HG02943 (cell line): ENCODE data around the gene RBM27.
"Not testable (repeated sequence)": the region's sequence is repeated elsewhere in the genome, so short reads cannot be mapped to it uniquely, and the experiment has no call there.

ENCODE experiments used
- ATAC-seq: cut with Tn5 transposase; IDR thresholded peaks from one replicate; pipeline ENCODE4 v1.9.1; 2021; ENCODE audit warnings: mild to moderate bottlenecking, low read depth, moderate library complexity; ENCODE audit not compliant: unreplicated experiment

The RBM27 gene

GRCh38 chr5:146206257-146206656, 2.9 kb downstream of the RBM27 start:
- ATAC-seq, result no peak

DNA sequence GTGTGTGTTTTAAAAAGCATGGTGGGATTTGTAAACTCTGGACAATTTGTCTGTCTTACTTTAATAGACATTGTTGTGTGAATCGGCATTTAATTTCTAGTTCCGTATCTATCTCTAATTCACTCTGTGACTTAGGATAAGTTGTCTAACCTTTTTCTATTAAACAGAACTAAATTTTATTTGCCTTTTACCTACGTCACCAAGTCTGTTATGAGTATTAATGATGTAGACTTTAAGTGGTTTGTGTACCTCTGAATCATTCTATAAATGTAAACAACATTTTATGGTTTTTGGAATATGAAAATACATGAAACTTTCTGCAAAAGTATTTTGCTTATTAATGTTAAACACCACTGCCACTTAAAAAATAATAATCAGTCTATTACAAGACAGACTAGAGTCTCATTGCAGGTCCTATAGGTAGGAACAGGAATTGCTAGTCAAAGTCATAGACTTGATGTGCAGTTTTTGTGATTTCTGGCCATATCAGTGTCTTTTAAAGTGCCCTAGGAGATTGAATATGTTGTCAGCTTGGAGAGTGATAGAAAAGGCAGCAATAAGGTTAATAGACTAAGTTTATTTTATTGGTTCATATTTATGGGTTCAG, 5.6 kb downstream of the RBM27 start:
- no peak for ATAC-seq

- no peak for ATAC-seq
Observed at GRCh38 chr5:146209714-146210113, 6.3 kb downstream of the RBM27 start.

DNA sequence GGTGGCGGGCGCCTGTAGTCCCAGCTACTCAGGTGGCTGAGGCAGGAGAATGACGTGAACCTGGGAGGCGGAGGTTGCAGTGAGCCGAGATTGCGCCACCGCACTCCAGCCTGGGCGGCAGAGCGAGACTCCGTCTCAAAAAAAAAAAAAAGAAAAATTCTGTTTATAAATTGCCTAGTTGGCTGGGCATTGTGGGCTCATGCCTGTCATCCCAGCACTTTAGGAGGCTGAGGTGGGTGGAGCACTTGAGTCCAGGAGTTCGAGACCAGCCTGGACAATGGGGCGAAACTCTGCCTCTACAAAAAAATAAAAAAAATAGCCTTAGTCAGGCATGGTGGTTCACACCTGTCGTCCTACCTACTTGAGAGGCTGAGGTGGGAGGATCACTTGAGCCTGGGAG, 7.4 kb downstream of the RBM27 start:
- ATAC-seq, result not testable (repeated sequence)

DNA sequence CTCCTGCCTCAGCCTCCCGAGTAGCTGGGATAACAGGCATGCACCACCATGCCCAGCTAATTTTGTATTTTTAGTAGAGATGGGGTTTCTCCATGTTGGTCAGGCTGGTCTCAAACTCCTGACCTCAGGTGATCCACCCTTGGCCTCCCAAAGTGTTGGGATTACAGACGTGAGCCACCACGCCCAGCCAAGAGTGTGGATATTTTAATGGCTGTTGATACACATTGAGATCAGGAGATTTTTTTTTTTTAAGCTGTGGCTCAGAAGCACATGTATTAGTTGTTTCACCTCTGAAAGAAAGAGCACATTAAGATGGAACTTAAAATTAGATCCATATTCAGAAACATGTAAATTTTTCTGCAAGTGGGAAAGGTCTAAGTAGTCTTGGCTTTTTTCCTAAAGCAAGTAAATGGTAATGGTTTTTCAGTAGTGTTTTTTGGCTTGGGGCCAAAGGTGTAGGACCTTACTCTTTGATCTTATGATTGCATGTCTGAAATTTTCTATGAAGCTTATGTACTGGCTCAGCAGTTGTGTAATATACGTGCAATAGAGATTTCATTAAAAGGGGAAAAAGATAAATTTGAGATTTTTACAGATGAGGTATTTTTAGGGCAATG, 9.9 kb downstream of the RBM27 start:
- no peak for ATAC-seq

DNA sequence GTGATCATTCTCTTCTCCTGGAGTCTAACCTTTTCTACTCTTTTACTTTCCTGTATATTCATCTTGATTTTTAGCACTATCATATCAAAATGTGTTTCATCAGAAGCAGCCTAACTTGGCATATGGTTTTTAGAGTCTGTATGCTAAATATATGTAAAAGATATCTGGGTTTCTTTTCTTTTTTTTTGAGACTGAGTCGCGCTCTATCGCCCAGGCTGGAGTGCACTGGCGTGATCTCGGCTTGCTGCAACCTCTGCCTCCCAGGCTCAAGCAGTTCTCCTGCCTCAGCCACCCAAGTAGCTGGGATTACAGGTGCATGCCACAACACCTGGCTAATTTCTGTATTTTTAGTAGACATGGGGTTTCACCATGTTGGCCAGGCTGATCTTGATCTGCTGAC, 11.5 kb downstream of the RBM27 start:
- not testable (repeated sequence) for ATAC-seq

GRCh38 chr5:146218168-146218567, 14.8 kb downstream of the RBM27 start:
- no peak for ATAC-seq

- ATAC-seq, result no peak
Observed at GRCh38 chr5:146219243-146219642, 15.8 kb downstream of the RBM27 start.

GRCh38 chr5:146221234-146221633, 17.8 kb downstream of the RBM27 start:
- ATAC-seq, result no peak

GRCh38 chr5:146222005-146222404, 18.6 kb downstream of the RBM27 start:
- ATAC-seq, result no peak

DNA sequence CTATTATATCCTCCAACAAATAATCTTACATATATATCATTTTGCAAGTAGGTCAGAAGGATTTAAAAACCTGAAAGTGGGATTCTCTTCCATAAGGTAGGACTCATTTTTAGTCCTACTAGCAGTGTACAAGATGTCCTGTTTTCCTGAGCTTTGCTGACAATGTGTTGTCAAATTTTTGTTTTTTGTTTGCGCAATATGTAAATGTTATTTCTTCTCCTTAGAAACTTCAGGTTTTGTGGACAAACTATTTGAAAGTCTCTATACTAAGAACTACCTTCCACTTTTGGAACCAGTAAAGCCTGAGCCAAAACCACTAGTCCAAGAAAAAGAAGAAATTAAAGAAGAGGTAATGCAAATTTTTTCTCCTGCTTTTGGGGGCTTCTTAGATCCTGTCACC, 19.8 kb downstream of the RBM27 start:
- ATAC-seq, result no peak

DNA sequence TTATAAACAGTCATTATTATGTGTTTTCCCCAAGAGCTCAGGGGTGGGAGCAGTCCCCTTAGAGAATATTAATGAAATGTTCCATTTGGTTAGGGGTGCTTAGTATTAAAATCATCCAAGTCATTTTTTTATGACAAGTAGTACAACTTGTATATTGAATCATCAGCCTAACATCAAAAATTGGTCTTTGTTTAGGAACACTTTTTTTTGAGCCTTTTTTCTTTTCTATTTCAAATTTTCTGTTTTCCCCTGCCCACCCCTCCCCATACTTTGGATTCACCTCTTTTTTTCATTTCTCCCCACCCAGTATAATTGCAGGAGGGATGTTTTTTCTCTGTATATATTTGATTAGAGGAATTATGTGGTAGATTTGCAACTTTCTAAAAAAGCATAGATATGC, 25.8 kb downstream of the RBM27 start:
- no peak for ATAC-seq

DNA sequence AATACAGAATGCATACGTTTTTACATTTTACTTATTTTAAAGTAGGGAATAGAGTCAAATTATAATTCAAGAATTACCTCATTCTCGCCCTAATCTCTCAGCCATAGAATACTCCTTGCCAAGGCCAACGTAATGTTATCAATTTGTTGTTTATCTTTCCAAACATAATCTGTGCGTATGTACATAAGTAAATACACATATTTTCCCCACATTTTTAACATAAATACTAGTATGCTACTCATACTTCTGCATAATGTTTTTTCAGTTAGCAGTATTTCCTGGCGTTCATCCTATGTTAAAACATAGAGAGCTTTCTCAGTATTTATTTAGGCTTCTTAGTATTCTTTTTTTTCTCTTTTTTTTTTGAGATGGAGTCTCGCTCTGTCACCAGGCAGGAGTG, 28.8 kb downstream of the RBM27 start:
- ATAC-seq, result no peak

GRCh38 chr5:146233441-146233840, 30.0 kb downstream of the RBM27 start:
- no peak for ATAC-seq

GRCh38 chr5:146238973-146239372, 35.6 kb downstream of the RBM27 start:
- ATAC-seq, result no peak

- no peak for ATAC-seq
Observed at GRCh38 chr5:146240951-146241350, 37.5 kb downstream of the RBM27 start.

DNA sequence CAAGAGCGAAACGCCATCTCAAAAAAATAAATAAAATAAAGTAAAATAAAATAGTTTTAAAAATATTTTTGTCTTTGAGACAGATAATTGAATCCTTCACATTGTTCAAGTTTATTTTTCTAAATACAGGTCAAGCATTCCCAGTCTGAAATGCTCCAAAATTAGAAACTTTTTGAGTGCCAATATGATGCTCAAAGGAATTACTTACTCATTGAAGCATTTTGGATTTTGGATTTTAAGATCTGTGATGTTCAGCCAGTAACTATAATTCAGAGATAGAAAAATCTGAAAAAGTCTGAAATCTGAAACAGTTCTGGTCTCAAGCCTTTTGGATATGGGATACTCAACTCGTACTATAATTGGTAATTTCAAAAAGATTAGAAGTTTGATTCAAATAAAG, 39.8 kb downstream of the RBM27 start:
- ATAC-seq, result no peak

DNA sequence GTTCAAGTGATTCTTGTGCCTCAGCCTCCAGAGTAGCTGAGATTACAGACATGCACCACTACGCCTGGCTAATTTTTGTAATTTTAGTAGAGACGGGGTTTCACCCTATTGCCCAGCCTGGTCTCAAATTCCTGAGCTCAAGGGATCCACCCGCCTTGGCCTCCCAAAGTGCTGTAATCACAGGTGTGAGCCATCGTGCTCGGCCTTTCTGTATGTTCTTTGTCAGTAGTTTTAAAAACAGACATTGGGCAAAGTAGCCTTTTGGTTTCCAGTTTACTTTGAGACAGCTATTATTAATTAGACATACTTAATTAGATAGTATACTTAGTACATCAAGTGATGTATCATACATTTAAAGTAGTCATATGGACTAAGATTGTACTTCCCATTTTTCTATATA, 45.2 kb downstream of the RBM27 start:
- no peak for ATAC-seq

- ATAC-seq, result no peak
Observed at GRCh38 chr5:146249801-146250200, 46.4 kb downstream of the RBM27 start.
